GM21447 (cell line): ENCODE data around the gene PSPC1.

Source experiments
- ATAC-seq: cut with Tn5 transposase; IDR thresholded peaks from one replicate; pipeline ENCODE4 v1.9.1; 2021; ENCODE audit not compliant: unreplicated experiment

PSPC1 gene

DNA sequence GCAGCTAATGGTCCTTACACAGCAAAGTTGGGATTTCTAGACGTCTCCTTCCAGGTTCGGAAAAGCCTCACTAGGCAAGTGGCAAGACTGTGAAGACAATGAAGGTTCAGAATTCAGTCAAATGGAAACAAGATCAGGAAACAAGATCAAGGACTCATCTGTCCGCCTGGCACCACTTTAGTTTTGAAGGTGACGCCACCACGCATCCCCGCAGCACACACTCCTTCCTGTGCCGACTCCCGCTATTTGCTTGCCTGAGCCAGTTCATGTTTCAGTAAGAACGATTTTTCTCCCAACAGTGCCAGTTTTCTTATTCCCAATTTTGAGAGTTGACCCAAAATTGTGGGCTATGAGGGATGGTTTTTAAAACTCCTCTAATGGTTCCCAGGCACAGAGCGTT, 107.8 kb downstream of the PSPC1 start:
- no peak for ATAC-seq

DNA sequence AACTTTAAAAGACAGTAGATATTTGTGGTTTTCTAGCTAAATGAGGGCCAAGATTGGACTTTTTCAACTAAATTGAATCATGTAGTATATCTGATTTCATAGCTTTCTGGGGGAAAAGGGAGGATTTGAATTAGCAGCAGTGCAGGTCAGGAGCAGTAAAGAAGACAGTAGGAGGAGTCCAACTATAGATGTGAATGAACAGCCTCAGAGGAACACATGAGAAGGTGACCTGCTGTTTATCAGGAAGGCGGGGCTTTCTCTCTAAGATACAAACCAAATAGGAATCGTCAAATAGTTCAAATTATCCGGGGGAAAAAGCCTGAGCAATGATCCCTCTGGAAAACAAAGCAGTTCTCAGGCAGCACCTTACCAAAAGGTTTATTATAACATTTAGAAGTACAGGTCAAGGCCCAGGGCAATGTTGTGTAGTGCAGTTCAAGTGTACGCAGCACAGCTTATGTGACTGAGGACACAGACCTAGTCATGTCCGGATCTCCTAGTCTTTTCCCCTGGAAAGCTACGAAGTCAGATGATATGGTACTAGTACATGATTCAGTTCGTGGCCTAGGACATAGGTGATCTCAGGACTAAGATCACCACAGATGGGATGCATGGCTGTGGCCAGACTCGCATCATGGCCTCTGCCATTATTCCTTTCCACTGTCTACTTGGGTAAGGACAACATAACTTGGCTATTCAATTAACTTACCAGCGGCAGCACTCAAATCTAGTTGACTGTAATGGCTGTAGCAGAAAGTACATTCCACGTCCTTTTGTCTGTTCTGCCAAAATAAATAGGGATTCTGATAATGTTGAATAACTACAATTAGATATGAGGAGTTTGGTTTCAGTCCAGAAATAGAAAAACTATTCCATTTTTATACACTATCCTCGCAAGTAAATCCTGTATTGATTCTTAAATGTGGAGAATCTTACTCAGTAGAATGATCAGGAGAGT, 109.0 kb downstream of the PSPC1 start:
- ATAC-seq = no peak

DNA sequence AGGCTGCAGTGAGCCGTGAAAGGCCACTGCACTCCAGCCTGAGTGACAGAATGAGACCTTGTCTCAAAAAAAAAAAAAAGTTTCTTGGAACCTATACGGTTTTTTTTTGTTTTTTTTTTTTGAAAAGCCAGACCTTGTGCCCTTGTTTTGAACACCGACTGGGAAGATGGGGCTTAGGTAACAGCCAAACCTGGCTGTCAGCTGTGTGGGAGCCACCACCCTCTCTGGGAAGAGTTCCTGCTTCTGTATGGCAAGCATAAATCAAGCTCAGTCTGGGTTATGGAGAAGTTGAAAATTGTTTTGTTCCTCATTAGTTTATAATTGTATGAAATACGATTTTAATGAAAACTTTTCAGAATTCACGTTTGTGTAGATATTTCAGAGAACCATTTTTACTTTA, 109.8 kb downstream of the PSPC1 start:
- no peak for ATAC-seq

DNA sequence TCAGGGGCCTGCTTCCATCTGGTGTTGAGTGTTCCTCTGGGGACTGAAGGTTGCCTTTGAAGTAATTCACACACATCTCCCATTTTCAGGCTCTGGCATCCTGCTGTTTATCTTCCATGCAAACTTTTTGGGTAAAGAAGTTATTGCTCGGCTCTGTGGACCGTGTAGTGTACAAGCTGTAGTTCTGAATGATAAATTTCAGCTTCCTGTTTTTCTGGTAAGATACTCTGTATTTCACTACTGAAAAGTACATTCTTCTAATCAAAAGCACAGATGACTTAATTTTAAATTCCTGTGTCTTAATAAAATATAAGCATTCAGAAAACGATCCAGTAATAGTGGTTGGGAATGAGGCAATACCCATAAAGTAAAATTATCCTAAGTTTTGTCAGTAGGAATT, 112.6 kb downstream of the PSPC1 start:
- ATAC-seq = no peak

DNA sequence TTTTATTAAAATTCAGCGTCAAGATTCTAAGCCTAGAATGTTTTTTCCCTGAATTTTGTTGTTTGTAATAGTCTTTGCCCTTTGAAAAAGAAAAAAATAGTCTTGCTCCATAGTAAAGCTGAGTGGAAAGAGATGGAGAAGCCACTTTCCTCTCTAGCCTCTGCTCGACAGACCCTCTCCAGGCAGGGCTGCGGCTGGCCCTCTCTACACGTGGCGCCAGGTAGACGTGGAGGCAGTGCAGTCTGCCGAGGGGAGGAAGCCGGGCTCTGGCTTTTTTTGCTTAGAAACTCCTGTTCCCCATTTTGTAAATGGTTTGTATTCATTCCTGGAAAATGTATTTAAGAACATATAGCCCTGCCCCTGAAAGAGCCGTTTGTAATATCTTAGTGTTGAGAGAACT, 114.0 kb downstream of the PSPC1 start:
- ATAC-seq = no peak

DNA sequence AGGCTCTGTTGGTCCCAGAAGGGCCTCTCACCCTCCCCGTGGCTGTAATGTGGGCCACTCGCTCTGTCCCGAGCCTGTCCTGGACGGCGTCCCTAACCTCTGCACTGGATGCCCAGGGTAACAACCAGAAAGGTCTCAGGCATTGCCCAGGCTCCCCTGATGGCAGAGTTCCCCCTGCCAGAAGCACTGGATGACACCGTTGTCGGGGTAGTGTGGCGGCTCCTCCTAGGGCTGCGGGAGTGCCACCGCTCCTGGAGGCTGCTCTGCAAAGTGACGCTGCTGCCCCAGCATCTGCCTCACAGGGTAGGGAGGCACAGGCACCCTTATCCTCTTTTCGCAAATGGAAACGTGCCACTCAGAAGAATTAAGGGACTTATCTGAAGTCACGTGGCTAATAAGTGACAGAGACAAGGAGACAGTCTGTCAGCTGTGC, 117.3 kb downstream of the PSPC1 start:
- no peak for ATAC-seq

DNA sequence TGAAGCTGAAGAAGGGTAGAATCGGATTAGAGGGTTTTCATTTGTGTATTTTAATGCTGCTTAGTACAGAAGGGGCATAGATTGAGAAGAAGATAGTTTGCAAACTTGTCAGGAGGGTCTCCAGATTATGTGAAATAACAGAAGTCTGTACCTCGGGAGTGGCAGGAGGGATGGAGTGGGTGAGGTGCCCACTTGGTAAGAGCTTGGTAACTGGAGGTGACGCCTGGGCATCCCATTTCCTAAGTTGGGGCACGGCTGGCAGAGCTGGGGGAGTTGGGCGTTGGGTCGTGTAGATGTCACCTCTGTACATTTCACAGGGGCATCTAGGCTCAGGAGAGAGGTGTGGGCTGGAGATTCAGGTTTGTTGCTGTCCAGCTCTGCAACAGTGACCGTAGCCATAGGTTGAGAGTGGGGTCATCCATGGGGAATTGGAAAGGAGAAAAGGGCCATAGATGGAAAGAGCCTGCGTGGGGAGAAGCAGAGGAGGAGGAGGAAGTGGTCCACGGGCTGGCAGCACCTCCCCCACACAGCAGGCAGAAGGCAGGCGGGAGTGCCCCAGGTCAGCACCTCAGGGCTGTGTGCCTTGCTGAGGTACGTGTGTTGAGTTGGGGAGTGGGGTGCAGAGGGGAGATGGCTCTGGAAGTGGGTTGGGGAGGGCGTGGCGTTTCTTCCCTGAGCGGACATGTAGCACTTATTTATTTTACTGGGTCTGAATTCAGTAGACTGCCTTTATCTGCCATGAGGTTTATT, 118.1 kb downstream of the PSPC1 start:
- ATAC-seq = no peak

DNA sequence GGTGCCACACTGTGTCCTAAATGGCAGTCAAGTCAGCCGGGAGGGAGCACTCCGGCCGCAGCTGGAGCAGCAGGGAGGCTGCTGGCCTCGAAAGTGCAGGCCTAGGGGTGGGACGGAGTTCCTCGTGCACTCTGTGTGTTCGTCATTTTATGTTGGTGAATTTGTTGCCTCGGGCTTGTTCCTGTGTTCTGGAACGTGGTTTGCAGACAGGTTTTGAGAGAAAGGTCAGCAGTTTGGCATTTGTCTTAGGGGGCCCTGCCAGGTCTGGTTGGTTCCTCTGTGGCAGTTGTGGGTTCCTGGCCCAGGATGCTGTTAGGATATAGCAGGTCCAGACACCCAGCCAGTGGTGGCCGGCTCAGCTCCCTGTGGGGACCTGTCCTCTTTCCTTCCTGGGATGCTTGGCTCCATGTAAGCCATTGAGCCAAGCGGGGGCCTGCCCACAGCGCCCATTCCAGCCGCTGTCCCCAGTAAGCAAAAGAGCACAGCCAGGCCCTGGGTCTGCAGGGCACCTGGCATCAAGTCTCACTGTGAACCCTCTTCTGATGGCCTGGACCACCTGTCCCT, 119.2 kb downstream of the PSPC1 start:
- no peak for ATAC-seq

DNA sequence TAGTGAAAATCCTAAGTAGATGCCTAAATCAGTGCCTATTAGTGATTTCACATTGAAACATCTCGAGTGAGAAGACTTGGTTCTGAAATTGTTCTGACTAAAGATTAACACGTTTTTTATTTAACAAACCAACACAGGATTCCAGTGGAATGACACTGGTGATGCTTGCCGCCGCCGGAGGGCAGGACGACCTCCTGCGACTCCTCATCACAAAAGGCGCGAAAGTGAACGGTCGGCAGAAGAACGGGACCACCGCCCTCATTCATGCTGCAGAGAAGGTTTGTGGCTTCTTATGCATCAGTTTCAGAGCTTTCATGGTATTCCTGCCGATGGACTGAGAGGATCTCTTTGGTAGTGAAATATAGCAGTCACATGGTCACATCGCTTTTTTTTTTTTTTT, 121.2 kb downstream of the PSPC1 start:
- no peak for ATAC-seq

DNA sequence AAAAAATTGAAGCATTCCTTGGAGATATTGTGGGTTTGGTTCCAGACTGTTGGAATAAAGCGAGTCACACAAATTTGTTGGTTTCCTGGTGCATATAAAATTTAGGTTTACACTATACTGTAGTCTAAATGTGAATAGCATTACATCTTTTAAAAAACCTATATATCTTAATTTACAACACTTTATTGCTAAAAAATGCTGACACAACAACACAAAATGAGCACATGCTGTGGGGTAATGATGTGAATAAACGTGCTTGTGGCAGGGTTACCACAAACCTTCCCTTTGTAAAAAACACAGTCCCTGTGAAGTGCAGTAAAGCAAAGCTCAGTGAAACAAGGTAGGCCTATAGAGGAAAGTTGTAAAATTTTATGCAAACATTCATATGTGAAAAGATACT, 121.6 kb downstream of the PSPC1 start:
- no peak for ATAC-seq

DNA sequence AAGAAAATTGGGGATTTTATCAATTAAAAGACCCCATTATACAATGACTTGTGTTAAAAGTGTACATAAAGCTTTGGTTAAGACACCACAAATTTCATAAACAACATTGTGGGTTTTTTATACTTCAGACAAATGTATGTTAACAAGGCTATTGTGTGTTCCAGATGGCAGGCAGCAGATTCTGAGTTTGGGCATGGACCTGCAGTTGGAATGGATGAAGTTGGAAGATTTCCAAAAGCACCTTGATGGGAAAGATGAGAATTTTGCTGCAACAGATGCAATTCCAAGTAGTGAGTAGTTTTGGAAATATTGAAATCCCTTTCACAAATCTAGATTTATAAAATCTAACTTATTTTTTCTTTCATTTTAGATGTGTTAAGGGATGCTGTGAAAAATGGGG, 123.9 kb downstream of the PSPC1 start:
- ATAC-seq = no peak

DNA sequence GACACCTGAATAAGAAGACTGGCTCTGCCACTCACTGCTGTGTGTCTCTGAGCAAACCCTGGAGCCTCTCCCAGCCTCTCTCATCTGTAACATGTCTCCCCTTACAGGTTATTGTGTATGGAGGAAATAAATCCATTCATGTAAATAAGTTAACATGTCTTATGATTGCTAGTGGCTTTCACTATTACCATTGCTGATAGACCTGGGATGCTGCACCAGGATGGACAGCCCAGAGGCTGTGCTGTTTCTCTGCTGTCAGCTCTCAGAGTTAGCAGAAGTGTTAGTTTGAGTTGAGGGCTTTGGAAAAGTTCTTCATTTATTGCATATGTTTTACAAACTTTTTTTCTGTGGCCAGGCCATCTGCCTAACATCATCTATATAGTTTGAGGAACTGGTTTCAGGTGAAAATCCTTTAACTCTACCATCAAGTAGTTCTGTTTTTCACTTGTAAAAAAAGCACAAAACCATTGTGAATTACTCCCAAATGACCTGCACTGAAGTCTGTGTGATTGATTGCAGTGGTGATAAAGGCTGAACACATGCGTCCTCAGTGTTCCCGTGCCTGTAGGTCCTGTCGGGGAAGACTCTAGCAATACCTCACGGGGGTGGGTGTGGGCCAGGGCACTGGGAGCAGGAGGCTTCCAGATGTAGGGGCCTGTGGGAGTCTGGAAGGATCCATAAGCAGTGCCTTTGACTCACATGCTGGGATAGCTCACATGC, 124.7 kb downstream of the PSPC1 start:
- no peak for ATAC-seq
